NAMALWA (cell line): ENCODE measurements around the gene HSPB8.
"Not testable (repeated sequence)": the region's sequence is repeated elsewhere in the genome, so short reads cannot be mapped to it uniquely, and the experiment has no call there.

ENCODE experiments used
- DNase-seq: peaks from one replicate; pipeline ENCODE4 v3.0.0-alpha.2; 2015; ENCODE audit warnings: low spot score

The HSPB8 gene

DNA sequence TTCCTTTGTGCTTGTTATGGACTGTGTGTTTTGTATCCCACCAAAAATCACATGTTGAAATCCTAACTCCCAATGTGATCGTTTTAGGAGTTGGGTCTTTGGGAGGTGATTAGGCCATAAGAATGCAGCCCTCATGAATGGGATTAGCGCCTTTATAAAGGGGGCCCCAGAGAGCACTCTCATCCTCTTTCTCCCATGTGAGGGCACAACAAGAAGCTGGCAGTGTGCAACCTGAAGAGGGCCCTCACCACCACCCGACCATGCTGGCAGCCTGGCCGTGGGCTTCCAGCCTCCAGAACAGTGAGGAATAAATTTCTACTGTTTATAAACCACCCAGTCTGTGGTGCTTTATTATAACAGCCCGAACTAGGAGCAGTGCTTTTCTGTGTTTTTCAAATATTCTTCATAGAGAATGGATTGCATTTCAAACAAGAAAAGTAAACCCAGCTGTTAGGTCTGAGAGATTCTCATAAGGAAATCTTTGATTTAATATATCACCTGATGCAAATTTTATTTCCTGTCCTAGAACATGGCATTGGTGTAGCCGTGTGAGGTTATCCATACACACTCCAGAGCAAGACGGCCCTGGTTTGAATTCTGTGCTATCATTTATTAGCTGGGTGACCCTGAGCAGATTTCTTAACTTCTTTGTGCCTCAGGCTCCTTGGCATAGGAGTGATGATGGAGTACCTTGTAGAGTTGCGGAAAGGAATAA is 27.8 kb downstream of the HSPB8 start:
- DNase-seq: no peak

DNA sequence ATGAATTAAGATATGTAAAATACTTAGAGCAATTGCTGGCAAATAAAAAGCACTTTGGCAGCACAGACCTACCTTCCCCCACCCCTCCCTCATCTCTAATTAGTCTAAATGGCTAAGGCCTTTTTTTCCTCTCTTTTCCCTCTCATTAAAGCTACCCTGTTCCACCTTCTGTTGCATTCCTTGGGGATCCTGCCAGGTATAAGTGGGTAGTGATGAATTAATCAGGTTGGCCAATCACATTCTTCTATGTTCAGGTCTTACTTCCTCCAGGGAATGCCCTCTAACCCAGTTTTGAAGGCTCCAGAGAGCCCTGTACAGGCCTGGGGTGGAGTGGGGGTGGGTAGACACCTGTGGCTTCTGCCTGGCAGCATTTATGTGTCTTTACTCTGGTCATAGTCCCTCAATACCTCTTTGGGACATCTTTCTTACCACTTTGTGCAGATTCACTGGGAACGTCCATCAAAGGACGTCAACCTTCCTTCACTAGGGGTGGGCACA is 28.4 kb downstream of the HSPB8 start:
- DNase-seq: no peak

DNA sequence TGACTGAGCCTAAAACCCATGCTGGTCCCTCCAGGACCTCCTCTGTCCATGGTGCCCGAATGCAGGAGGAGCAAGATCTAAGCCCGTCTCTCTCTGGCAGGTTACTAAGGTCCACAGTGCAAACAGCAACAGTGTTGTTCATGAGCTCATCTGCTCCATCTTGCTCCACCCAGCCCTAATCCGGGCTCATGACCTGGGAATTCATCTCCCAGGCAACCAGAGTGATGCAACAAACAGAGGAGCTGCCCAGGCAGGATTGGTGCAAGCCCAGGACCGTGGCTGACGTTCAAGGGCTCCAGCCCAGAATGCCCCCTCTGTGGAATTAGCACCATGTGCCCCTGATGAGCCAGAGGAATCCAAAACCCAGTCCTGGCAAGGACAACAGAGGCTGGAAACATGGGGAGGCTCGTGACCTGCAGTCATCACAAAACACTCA is 29.9 kb downstream of the HSPB8 start:
- no peak for DNase-seq

DNA sequence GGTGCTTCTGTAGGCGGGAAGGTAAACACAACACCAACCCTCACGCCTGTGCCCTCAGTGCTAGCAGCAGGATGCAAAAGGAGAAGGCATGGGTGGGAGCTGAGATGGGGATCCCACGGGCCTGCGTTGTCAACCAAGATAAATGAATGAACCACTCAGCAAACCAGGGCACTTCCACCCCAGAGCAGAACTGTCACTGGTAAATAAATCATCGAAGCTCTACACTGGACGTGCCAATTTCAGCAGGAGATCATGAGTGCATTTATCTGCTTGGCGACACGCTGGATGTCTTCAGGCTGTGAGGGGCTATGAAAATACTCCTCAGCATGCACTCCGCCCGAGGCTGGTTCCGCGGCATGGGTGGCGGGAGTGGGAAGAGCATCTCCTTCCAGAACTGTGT is 33.2 kb downstream of the HSPB8 start:
- no peak for DNase-seq

DNA sequence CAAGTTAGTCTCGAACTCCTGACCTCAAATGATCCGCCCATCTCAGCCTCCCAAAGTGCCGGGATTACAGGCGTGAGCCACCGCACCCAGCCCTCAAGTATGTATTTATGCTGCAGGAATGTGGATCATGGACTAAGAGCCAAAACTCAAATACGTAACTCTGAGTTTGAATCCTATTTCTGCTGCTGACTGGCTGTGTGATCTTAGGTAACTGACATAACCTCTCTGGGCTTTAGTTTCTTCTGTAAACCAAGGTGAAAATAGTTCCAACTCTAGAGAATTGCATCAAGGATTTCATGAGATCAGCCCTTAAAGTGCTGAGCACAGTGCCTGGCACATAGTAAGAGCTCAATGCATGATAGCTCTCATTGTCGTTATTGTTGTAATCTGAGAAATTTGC is 37.4 kb downstream of the HSPB8 start:
- DNase-seq: no peak

DNA sequence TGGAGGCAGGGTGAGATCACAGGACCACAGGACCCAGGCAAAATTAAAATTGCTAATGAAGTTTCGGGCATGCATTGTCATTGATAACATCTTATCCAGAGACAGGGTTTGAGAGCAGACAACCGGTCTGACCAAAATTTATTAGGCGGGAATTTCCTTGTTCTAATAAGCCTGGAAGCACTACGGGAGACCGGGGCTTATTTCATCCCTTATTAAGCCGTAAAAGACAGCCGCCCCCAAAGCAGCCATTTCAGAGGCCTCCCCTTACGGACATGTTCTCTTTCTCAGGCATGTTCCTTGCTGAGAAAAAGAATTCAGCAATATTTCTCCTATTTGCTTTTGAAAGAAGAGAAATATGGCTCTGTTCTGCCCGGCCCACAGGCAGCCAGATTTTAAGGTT is 40.1 kb downstream of the HSPB8 start:
- DNase-seq: not testable (repeated sequence)

DNA sequence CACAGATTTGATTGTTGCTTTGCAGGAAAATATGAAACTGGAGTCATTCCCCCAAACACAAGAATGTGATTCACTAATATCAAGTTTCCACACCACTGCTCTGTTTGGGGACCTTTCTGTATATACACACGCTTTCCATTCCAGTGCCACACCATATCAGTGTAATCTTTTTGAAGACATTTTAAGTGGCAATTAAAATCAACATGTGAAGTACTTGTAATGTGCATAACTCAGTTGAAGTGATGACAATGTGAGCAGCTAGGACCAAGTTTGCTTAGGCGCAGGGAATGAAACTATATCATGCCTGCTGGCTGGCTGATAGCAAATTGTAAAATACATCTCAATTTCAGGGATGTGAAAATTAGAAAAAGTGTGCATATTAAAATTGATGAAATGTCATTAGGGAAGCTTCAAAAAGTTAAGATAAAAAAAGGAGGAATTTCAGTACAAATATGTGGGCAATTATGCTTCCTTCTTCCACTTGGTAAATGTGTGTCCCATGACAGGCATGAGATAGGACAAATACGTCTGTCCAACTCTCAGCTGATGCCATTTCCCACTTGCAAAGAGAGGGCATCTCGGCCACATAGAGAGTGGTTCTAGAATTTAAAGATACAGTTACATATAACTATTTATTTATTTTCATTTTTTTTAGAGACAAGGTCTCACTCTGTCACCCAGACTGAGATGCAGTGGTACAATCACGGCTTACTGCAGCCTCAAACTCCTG is 43.7 kb downstream of the HSPB8 start:
- no peak for DNase-seq

DNA sequence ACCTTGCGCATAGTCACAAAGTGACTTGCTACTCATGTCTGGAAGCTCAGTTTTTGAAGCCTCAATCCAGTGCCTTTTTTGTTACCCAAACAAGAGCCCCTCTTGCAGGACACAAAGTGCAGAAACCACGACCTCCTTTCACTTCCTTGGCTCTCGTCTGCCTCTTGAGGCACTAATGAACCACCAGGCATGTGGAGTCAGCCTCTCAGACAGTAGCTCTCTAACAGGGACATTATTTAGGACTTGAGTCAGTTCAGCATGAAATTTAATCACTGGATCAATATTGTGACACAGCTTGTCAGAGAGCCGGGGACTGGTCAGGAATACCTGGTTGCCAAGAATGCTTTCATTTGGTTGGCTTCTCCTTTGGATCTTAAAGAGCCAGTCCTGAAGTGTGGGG is 46.7 kb downstream of the HSPB8 start:
- no peak for DNase-seq

DNA sequence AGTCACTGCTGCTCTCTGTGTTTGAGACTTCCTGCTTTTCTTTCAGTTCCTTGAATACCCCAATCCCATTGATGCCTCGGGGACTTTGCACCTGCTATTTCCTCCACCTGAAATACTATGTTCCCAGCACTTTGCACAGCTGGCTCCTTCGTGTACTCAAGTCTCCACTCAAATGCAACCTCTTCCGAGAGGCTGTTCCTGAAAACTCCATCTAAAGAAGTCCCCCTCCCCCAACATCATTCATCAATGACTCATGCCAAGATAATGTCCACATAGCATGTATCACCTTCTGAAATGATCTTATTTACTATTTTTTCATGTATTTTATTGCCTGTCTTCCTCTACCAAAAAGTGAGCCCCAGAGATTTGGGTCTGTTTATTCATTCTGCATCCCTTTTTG is 48.6 kb downstream of the HSPB8 start:
- DNase-seq: no peak

DNA sequence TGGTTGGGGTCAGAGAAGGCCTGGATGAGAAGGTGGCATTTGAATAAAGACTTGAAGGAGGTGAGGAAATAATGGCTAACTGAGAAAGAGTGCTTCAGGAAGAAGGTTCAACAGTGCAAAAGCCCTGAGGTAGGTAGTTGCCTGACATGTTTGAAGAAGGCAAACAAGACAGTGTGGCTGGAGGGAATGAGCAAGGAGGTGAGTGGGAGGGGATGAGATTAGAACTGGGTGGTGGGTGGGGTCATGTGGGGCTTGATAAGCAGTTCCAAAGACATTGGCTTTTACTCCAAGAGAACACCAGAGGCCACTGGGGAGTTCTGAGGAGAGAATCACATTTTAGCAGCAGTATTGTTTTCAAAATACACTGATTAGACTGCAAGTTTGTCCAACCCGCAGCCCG is 50.5 kb downstream of the HSPB8 start:
- DNase-seq: no peak

DNA sequence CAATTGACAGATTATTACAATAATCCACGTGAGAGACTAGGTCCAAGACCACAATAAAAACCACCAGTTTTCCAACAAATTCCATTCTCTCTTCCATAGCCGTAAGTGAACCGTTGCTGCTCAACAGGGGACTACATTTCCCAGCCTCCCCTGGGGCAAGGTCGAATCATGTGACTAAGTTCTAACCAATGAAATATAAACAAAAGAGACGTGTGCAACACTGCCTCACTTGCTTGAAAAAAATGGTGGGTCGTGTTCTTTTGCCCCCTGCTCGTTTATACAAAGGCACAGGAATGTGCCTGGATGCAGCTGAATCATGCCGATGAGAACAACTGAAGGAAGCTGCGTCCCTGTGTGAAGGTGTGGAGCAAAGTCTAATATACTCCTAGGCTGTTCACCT is 51.1 kb downstream of the HSPB8 start:
- peak; percentile 62 for DNase-seq

DNA sequence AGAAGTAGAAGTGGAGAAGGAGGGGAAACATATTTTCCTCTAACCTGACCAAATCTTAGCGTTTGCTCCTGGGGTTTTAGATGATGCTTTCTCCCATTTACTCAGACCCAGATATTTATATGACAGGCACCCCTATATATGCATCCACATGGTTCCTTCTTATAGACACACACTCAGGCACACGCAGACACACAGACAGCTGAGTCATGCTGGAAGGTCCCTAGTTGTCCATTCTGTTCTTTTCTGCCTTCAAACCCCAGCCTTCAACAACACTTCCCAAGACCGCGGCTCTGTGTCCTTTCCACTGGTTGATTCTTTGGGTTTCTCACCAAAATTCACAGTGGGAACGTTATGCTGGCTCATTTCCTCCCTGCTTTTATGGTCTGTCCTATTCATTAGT is 52.1 kb downstream of the HSPB8 start:
- no peak for DNase-seq

DNA sequence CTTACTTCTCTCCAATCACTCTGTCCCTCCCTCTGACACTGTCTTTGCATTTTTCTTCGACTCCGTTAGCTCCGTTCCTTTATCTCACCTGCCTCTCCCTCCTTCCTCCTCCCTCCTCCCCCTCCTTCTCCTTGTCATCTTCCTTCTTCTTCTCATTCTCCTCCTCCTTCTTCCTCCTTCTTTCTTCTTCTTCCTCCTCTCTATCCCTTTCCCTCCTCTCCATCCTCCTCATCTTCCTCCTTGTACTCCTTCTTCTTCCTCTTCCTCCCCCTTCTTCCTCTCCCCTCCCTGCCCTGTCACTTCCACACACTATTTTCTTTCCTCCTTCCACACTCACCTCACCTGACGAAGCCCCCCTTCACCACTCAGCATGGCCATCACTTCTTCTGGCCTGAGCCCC is 53.0 kb downstream of the HSPB8 start:
- DNase-seq: no peak

DNA sequence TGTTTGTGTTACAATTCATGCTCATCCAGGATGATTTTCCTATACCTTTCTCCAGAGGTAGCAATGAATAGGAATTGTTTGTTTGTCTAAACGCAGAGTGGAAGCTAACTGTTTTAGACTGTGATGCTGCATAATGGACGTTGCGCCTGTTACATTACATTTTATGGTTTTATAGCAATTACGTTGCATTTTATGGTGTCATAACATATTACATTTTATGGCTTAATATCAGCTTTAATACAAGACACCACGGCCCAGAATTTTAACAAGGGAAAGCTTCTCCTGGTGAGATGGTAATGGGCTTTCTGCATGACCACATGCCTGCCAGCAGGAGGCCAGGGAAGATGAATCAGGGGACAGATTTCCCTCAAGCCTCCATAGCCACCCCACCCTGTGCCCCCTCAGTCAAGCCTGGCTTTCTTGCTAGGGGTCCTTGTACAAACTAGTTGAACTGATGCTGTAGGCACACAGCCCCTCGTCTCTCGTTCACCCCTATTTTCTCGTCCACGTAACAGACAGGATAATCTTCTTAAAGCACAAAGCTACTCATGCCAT is 56.5 kb downstream of the HSPB8 start:
- DNase-seq: no peak

DNA sequence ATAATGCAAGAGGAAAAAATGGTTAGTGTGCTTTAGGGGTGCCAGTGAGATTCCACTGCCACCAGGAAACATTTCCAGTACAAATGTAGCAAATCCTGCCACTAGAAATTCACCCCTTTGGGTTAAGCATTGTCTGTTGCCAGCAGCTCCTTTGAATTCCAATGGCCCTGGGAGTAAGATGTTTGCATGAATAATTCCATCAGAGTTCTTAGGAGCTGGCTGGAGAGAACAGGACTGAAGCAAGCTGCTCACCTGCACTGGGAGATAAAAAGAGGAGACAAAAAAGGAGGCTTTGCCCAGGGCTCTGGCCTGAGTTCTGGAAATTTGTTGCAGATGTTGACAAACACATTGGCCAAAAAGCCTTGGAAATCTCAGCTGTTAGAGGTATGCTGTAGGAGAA is 57.6 kb downstream of the HSPB8 start:
- DNase-seq: no peak

DNA sequence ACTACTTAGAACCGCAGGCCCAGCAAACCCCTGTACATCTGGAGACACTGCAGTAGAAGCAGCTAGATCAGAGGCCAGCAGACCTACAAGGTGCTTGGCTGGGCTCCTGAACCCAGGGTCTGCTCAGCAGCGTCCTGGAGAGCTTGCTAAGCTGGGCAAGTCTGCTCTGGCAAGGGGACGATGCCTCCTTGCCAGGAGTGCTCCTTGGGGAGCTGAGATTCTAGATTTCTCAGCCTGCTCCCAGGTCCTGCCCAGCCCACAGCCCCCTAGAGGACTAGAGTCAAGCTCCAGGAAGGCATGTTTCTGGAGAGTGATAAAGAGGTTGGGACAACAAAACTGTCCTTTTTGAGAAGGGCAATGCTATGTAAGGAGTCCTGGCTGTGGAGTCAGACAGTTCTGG is 60.3 kb downstream of the HSPB8 start:
- DNase-seq: no peak

DNA sequence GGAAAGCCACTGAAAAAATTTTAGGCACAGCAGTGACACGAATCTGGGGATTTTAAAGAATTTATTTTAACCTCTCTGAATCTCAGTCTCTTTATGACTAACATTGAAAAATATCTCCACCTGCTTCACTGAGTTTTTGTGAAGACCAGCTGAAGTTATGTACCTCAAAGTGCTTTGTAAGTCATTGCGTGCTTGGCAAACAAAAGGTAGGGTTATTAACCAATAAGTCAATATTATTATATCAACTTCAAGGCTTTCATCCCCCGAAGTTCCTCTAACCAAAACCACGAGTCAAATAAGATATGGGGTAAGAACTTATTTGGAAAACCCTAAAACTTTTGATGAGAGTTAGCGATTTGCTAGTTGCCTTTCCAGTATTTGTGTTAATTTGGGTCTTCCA is 62.3 kb downstream of the HSPB8 start:
- no peak for DNase-seq

DNA sequence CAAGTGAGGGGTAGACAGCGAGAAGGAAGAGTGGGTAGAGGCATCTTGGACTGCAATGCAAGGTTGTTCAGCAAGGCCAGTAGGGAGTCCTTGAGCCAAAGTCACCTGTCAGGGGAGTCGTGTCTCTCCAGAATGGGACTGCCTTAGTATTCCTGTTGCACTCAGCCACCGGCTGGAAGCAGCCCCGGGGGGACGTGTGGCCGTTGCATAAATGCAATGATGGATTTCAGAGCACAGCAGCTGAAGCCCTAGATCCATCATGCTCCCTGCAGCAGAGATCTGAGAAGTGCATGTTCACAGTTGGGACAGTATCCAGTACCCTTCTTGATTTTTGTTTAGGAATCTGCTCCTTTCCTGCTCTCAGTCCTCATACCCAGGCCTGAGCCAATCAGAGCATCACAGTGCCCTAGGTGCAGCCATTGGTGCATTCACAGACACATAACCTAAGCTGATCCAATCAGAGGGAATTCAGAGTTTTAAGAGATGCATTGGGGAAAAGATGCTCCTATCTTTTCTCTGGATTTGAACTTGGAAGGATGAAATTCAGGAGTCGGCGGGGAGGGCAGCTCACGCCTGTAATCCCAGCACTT is 62.9 kb downstream of the HSPB8 start:
- no peak for DNase-seq
